ENCODE measurements around the gene NSDHL.

- TF ChIP-seq EZH2 (IDR thresholded peaks at IDR 0.05): no peak
- no peak for TF ChIP-seq POLR2AphosphoS5 (IDR thresholded peaks at IDR 0.05; ENCODE audit: borderline replicate concordance, low read depth, low read length)
Measured at GRCh38 chrX:152817078-152817764, 13.6 kb upstream of the NSDHL start.

Measured in SK-N-MC (cell line).